Smooth muscle cell (in vitro differentiated cells): ENCODE data around the gene SPATA46. TPM values are rescaled to one million over a fixed set of nuclear protein-coding genes. Genes with fewer than 3 reads are reported as not detected.
"Not testable (repeated sequence)": the region's sequence is repeated elsewhere in the genome, so short reads cannot be mapped to it uniquely, and the experiment has no call there.

Source experiments
- DNase-seq: peaks from one replicate; lab custom pipeline; 2025; ENCODE audit not compliant: unreplicated experiment; lab: John Stamatoyannopoulos, UW
- H2AFZ ChIP-seq: fragments of 200-600 bp; sonication (generic); 2 replicates; pipeline ENCODE4 v1.6.0; 2016; ENCODE audit warnings: antibody characterized with exemption, low read depth, mild to moderate bottlenecking
- H3F3A ChIP-seq: fragments of 200-600 bp; sonication (generic); 2 replicates; pipeline ENCODE4 v1.6.0; 2017; ENCODE audit warnings: antibody characterized with exemption, low read depth
- H3K27ac ChIP-seq: fragments of 200-600 bp; sonication (generic); 2 replicates; pipeline ENCODE4 v1.5.1; 2016; ENCODE audit warnings: low read depth, mild to moderate bottlenecking
- H3K27me3 ChIP-seq: fragments of 200-600 bp; sonication (generic); 2 replicates; pipeline ENCODE4 v1.6.1; 2016; ENCODE audit warnings: low read depth, mild to moderate bottlenecking
- H3K36me3 ChIP-seq: fragments of 200-600 bp; sonication (generic); 2 replicates; pipeline ENCODE4 v1.5.1; 2016; ENCODE audit warnings: low read depth
- H3K4me1 ChIP-seq: fragments of 200-600 bp; sonication (generic); 2 replicates; pipeline ENCODE4 v1.5.1; 2016; ENCODE audit warnings: low read depth
- H3K4me2 ChIP-seq: fragments of 200-600 bp; sonication (generic); 2 replicates; pipeline ENCODE4 v1.6.0; 2016; ENCODE audit warnings: mild to moderate bottlenecking
- H3K4me3 ChIP-seq: fragments of 200-600 bp; sonication (generic); 2 replicates; pipeline ENCODE4 v1.5.1; 2016; ENCODE audit warnings: mild to moderate bottlenecking
- H3K79me2 ChIP-seq: fragments of 200-600 bp; sonication (generic); 2 replicates; pipeline ENCODE4 v1.6.0; 2016; ENCODE audit warnings: low read depth, mild to moderate bottlenecking
- H3K9ac ChIP-seq: fragments of 200-600 bp; sonication (generic); 2 replicates; pipeline ENCODE4 v1.6.0; 2016; ENCODE audit warnings: low read depth
- H3K9me3 ChIP-seq: fragments of 200-600 bp; sonication (generic); replicated peaks from 2 replicates; pipeline ENCODE4 v1.5.1; 2016; ENCODE audit warnings: low read depth
- H4K20me1 ChIP-seq: fragments of 200-600 bp; sonication (generic); 2 replicates; pipeline ENCODE4 v1.6.0; 2016; ENCODE audit warnings: low read depth
- CTCF ChIP-seq: fragments of 200-600 bp; sonication (generic); IDR thresholded peaks from 2 replicates; pipeline ENCODE4 v1.5.1; 2017; ENCODE audit warnings: borderline replicate concordance, mild to moderate bottlenecking, antibody characterized with exemption; ENCODE audit not compliant: insufficient read depth, poor library complexity, severe bottlenecking
- WGBS: methylation state at CpG from one replicate; pipeline ENCODE4 v1.1.7; 2016; ENCODE audit warnings: low lambda C conversion rate; 5-methylcytosine and 5-hydroxymethylcytosine counted together
- polyA plus RNA-seq: library from polyadenylated mRNA; unstranded; fragments of >200 nt; fragmentation: Nextera tagmentation; extraction: Ambion mirVana; gene quantifications from 2 replicates; pipeline ENCODE4 v1.2.1, GENCODE V29; 2016
- total RNA-seq: library from RNA; depleted of rRNA; stranded (reverse); fragments of >200 nt; gene quantifications from 2 replicates; pipeline ENCODE4 v1.2.3, GENCODE V29; 2014

The SPATA46 gene
- total and polyA plus RNA-seq, 2 experiments from 2014 or later = not detected

GRCh38 chr1:162420120-162420519, 43.5 kb upstream of the SPATA46 start:
- H3K4me2 ChIP-seq = no peak overlapping the region
- peaks cover 4% of the 10 kb centered on the region for H3K9me3 ChIP-seq
- no peak for TF ChIP-seq CTCF
- no peak overlapping the region for H3K4me3 ChIP-seq
- no peaks in the 10 kb centered on the region for H4K20me1 ChIP-seq
- H3K79me2 ChIP-seq = no peaks in the 10 kb centered on the region
- H3K4me1 ChIP-seq = no peaks in the 10 kb centered on the region
- no peak overlapping the region for H2AFZ ChIP-seq
- WGBS = 85% methylated on average over 3 of the region's 3 CpGs
- no peak for DNase-seq
- no peaks in the 10 kb centered on the region for H3F3A ChIP-seq
- H3K9ac ChIP-seq = no peak overlapping the region
- no peak overlapping the region for H3K27ac ChIP-seq
- no peaks in the 10 kb centered on the region for H3K36me3 ChIP-seq
- no peaks in the 10 kb centered on the region for H3K27me3 ChIP-seq

GRCh38 chr1:162419450-162419931, 42.8 kb upstream of the SPATA46 start:
- not testable (repeated sequence) for H3K79me2 ChIP-seq, H3K27ac ChIP-seq, H3K4me1 ChIP-seq, H3K27me3 ChIP-seq, H3K36me3 ChIP-seq, H3K9me3 ChIP-seq, H2AFZ ChIP-seq, H3K9ac ChIP-seq, H3K4me2 ChIP-seq, H3K4me3 ChIP-seq, H3F3A ChIP-seq, DNase-seq, H4K20me1 ChIP-seq
- WGBS = 80% methylated on average over 9 of the region's 9 CpGs

- H3K27ac ChIP-seq, DNase-seq, H3K9ac ChIP-seq, H3F3A ChIP-seq, H3K4me2 ChIP-seq, H3K79me2 ChIP-seq, H3K27me3 ChIP-seq, H3K4me1 ChIP-seq, H2AFZ ChIP-seq, H3K36me3 ChIP-seq, H3K9me3 ChIP-seq, H4K20me1 ChIP-seq, H3K4me3 ChIP-seq: not testable (repeated sequence)
- WGBS = 70% methylated on average over 7 of the region's 7 CpGs
Observed at GRCh38 chr1:162418584-162418983, 41.9 kb upstream of the SPATA46 start.

GRCh38 chr1:162417650-162418049, 41.0 kb upstream of the SPATA46 start:
- Histone ChIP-seq H3K9me3 (no peaks in the 10 kb centered on the region), H3K4me2 (no peak overlapping the region), H3K9ac (no peak overlapping the region), H3K4me3 (no peak overlapping the region), H3K79me2 (no peaks in the 10 kb centered on the region), H3F3A (no peaks in the 10 kb centered on the region), H3K4me1 (no peaks in the 10 kb centered on the region), H3K36me3 (no peaks in the 10 kb centered on the region), H3K27me3 (no peaks in the 10 kb centered on the region), H2AFZ (no peak overlapping the region), H4K20me1 (no peaks in the 10 kb centered on the region), H3K27ac (no peak overlapping the region)
- DNase-seq = no peak
- 97% methylated on average over 7 of the region's 7 CpGs for WGBS
- TF ChIP-seq CTCF = no peak

- Histone ChIP-seq H3F3A (no peaks in the 10 kb centered on the region), H4K20me1 (no peaks in the 10 kb centered on the region), H3K9ac (no peak overlapping the region), H3K79me2 (no peaks in the 10 kb centered on the region), H3K4me1 (no peaks in the 10 kb centered on the region), H3K9me3 (no peaks in the 10 kb centered on the region), H3K36me3 (no peaks in the 10 kb centered on the region), H3K27me3 (no peaks in the 10 kb centered on the region), H3K27ac (no peak overlapping the region), H2AFZ (no peak overlapping the region), H3K4me2 (no peak overlapping the region), H3K4me3 (no peak overlapping the region)
- no peak for TF ChIP-seq CTCF
- WGBS = 89% methylated on average over 2 of the region's 2 CpGs
- no peak for DNase-seq
Observed at GRCh38 chr1:162416909-162417308, 40.3 kb upstream of the SPATA46 start.
